Testis (tissue), 2 donors: ENCODE results near the gene POU6F2.

Experiments used
- POLR2A ChIP-seq: fragments of 450-650 bp; IDR thresholded peaks from one replicate; pipeline ENCODE4 v1.6.1; 2017; ENCODE audit warnings: antibody characterized with exemption, mild to moderate bottlenecking, moderate library complexity
- TF ChIP-seq, protein P1 (sequence below), 3 experiments: fragments of 450-650 bp in 2 of 3; fragments of 200-600 bp in 1 of 3; sonication (generic) in 1 of 3; IDR thresholded peaks; one replicate each; pipeline ENCODE4 v1.5.1; 2016 to 2019; ENCODE audit warnings: antibody characterized with exemption in 3 of 3, mild to moderate bottlenecking in 2 of 3, moderate library complexity in 1 of 3

DNA sequence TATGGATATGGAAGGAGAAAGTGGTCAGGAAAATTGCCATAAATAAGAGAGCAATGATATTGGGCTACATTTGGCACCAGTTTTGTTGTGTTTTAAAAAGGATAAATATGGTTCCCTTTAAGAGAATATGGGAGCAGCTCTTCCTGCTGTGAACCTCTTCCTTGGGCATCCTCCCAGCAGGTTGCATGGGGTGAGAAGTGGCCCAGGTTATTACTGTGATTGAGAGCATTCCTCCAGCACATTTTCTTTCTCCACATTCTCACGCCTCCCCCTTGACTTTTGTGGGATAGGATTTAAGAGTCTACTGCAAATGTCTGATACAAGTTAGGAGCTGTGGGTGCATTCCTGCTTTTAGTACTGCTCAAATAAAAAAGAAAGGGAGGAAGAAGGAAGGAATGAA, 214.8 kb downstream of the POU6F2 start:
- TF ChIP-seq POLR2A = no peak
- TF ChIP-seq, protein P1, sequence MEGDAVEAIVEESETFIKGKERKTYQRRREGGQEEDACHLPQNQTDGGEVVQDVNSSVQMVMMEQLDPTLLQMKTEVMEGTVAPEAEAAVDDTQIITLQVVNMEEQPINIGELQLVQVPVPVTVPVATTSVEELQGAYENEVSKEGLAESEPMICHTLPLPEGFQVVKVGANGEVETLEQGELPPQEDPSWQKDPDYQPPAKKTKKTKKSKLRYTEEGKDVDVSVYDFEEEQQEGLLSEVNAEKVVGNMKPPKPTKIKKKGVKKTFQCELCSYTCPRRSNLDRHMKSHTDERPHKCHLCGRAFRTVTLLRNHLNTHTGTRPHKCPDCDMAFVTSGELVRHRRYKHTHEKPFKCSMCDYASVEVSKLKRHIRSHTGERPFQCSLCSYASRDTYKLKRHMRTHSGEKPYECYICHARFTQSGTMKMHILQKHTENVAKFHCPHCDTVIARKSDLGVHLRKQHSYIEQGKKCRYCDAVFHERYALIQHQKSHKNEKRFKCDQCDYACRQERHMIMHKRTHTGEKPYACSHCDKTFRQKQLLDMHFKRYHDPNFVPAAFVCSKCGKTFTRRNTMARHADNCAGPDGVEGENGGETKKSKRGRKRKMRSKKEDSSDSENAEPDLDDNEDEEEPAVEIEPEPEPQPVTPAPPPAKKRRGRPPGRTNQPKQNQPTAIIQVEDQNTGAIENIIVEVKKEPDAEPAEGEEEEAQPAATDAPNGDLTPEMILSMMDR (IDR thresholded peaks at IDR 0.05) = no peak
